Prostate gland (tissue), 2 donors: ENCODE results near the gene UQCRQ. TPM values are rescaled to one million over a fixed set of nuclear protein-coding genes. Genes with fewer than 3 reads are reported as not detected.

Experiments
- DNase-seq: peaks from one replicate; pipeline ENCODE4 v3.0.0-alpha.2; 2019; ENCODE audit warnings: low spot score
- H3K27ac ChIP-seq, 2 donors: fragments of 200-600 bp; sonication (generic); 2 replicates each; pipeline ENCODE4 v1.5.1; 2017 to 2019
- H3K27me3 ChIP-seq: fragments of 200-600 bp; sonication (generic); replicated peaks from 2 replicates; pipeline ENCODE4 v1.5.1; 2019; ENCODE audit not compliant: insufficient read depth
- H3K36me3 ChIP-seq, 2 donors: fragments of 200-600 bp; sonication (generic); 1 replicate in 1 of 2; 2 replicates in 1 of 2; pipeline versions ENCODE4 v1.5.1 to v1.8.1; 2017 to 2019
- H3K4me1 ChIP-seq: fragments of 200-600 bp; sonication (generic); replicated peaks from 2 replicates; pipeline ENCODE4 v1.5.1; 2019
- H3K4me3 ChIP-seq, 2 donors: fragments of 200-600 bp; sonication (generic); 2 replicates each; pipeline ENCODE4 v1.5.1; 2017 to 2019
- H3K9me3 ChIP-seq: fragments of 200-600 bp; sonication (generic); 2 replicates; pipeline ENCODE4 v1.5.1; 2017
- POLR2A ChIP-seq: fragments of 450-650 bp; IDR thresholded peaks from one replicate; pipeline ENCODE4 v1.6.1; 2016; ENCODE audit warnings: antibody characterized with exemption, mild to moderate bottlenecking
- POLR2AphosphoS5 ChIP-seq: sonication (generic); formaldehyde crosslinking; IDR thresholded peaks from one replicate; pipeline ENCODE4 v1.6.1; 2017; ENCODE audit warnings: antibody characterized with exemption
- WGBS: methylation state at CpG from one replicate; pipeline ENCODE4 v1.1.5; 2018; 5-methylcytosine and 5-hydroxymethylcytosine counted together
- intact Hi-C: fragments of 100-400 bp; cut with DNase I; formaldehyde crosslinking; loops from one replicate; pipeline ENCODE4 v1.14.2; 2022
- total RNA-seq, 2 donors: library from RNA; depleted of rRNA; stranded (reverse); fragments of >200 nt; gene quantifications; one replicate each; pipeline ENCODE4 v1.1.0, GENCODE V29; 2016
- TF ChIP-seq, protein P1 (sequence below), 4 experiments: fragments of 200-600 bp in 2 of 4; fragments of 450-650 bp in 2 of 4; sonication (generic) in 2 of 4; IDR thresholded peaks; 1 replicate in 3 of 4; 2 replicates in 1 of 4; pipeline ENCODE4 v1.5.1; 2016 to 2019; ENCODE audit warnings: antibody characterized with exemption in 4 of 4, mild to moderate bottlenecking in 2 of 4, moderate library complexity in 2 of 4

The UQCRQ gene
- total RNA-seq, 2 donors from 2014 or later: 201 to 223 TPM

DNA sequence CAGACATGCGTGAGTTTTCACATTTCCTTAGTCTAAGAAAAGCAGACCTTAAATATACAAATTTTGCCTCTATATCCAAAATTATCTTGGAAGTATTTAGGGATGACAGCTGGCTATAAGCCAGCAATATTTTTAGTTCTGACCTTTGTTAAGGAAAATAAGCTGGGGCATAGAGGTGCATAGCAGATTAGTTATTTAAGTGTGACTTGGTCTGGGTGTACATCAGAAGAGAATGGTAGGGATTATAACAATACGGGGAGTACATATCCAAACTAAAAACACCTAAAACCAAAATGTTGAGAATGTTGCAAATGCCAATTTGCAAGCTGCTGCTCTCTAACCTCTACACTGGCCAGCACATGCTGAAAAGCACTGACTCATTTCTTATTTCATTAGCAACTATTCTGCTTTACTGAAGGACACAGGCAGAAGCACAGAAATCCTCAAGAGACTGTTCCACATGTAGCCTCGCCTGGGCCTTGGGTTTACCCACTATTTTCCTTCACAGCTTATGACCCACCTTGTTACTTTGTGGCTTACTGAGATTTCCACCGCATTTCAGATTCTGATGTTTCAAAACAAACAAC lies 29.4 kb downstream of the UQCRQ start:
- Histone ChIP-seq H3K9me3 (no peaks in the 10 kb centered on the region), H3K36me3 (peaks cover 2 to 6% of the 10 kb centered on the region in 2 donors), H3K27ac (no peak overlapping the region), H3K4me3 (no peak overlapping the region), H3K4me1 (no peaks in the 10 kb centered on the region), H3K27me3 (no peaks in the 10 kb centered on the region)
- 92% methylated on average over 4 of the region's 4 CpGs for WGBS
- intact Hi-C loops: no loop called here
- no peak for DNase-seq
- TF ChIP-seq POLR2A (no peak), POLR2AphosphoS5 (no peak)
- TF ChIP-seq, protein P1, sequence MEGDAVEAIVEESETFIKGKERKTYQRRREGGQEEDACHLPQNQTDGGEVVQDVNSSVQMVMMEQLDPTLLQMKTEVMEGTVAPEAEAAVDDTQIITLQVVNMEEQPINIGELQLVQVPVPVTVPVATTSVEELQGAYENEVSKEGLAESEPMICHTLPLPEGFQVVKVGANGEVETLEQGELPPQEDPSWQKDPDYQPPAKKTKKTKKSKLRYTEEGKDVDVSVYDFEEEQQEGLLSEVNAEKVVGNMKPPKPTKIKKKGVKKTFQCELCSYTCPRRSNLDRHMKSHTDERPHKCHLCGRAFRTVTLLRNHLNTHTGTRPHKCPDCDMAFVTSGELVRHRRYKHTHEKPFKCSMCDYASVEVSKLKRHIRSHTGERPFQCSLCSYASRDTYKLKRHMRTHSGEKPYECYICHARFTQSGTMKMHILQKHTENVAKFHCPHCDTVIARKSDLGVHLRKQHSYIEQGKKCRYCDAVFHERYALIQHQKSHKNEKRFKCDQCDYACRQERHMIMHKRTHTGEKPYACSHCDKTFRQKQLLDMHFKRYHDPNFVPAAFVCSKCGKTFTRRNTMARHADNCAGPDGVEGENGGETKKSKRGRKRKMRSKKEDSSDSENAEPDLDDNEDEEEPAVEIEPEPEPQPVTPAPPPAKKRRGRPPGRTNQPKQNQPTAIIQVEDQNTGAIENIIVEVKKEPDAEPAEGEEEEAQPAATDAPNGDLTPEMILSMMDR (IDR thresholded peaks at IDR 0.05): no peak

DNA sequence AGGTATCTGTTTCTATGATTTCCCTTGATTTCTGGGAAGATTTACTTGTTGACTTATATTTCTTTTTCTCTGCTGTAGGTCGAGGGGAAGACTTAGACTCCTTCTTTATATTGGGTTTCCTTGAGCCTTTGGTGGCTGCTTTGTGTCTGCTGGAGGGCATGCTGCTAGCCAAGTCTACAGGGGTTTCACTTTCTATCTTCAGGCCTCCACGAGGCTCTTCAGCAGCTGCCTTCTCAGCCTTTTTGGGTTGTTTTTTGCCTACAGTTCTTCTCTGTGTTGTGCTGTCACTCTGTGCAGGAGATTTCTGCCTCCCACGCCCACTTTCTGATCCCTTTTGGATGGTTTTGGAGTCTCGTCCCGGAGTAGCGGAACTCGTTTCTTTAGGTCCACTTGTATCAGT lies 30.2 kb downstream of the UQCRQ start:
- WGBS: 88% methylated on average over 7 of the region's 7 CpGs
- Histone ChIP-seq H3K36me3 (peaks cover 2 to 6% of the 10 kb centered on the region in 2 donors), H3K27me3 (no peaks in the 10 kb centered on the region), H3K4me1 (no peaks in the 10 kb centered on the region), H3K4me3 (no peak overlapping the region), H3K27ac (no peak overlapping the region), H3K9me3 (no peaks in the 10 kb centered on the region)
- no peak for DNase-seq
- TF ChIP-seq POLR2AphosphoS5 (no peak), POLR2A (no peak)
- TF ChIP-seq, protein P1 (IDR thresholded peaks at IDR 0.05): no peak
- intact Hi-C loops: no loop called here

DNA sequence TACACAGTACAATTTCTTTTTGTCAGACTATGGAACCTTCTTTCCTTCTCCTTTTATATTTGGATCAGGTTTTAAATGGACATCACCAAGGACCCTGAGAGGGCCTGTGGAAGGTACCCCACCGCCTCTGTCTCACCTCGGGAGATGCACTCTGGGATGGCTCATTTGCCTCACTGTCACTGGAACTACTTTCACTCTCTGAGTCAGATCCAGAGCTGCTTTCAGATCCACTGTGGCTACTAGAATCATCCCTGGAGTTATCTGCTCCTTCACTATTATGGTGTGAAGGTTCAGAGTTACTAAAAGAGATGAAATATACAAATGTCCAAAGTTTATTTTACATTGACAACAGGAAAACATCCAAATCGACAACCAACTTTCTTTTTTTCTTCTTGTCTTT lies 31.7 kb downstream of the UQCRQ start:
- H3K4me3 ChIP-seq: no peak overlapping the region
- 76% methylated on average over 3 of the region's 3 CpGs for WGBS
- no peaks in the 10 kb centered on the region for H3K27me3 ChIP-seq
- no peaks in the 10 kb centered on the region for H3K4me1 ChIP-seq
- H3K27ac ChIP-seq: peak overlapping the region in 1 of 2 donors; percentile 28
- no peak for DNase-seq
- peaks cover 2 to 6% of the 10 kb centered on the region in 2 donors for H3K36me3 ChIP-seq
- no peak for TF ChIP-seq POLR2AphosphoS5
- no peak for TF ChIP-seq POLR2A
- TF ChIP-seq, protein P1 (IDR thresholded peaks at IDR 0.05): no peak
- intact Hi-C loops: no loop called here
- no peaks in the 10 kb centered on the region for H3K9me3 ChIP-seq

DNA sequence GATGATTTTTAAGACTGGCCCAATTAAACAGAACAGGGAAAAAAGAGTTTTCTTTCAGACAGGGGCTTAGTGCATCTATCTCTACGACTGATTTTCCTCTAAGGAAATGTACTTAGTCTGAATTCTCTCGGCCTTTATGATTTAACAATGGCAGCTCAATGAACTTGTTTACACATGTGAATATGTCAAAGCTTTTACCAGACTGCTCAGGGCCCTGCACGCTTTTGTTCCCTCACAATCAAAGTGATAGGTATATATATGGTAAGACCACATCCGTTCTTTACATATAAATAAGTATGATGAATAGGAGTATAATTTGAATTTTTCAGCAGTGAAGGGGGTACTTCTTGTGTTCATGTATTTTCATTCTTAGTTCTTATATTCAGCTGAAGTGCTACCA lies 34.6 kb downstream of the UQCRQ start:
- TF ChIP-seq POLR2A (no peak), POLR2AphosphoS5 (no peak)
- TF ChIP-seq, protein P1 (IDR thresholded peaks at IDR 0.05): no peak
- Histone ChIP-seq H3K4me3 (no peak overlapping the region), H3K9me3 (no peaks in the 10 kb centered on the region), H3K4me1 (no peaks in the 10 kb centered on the region), H3K27me3 (no peaks in the 10 kb centered on the region), H3K27ac (no peak overlapping the region), H3K36me3 (peaks cover 0 to 2% of the 10 kb centered on the region in 2 donors)
- intact Hi-C loops: no loop called here
- 59% methylated on average over 4 of the region's 4 CpGs for WGBS
- no peak for DNase-seq

DNA sequence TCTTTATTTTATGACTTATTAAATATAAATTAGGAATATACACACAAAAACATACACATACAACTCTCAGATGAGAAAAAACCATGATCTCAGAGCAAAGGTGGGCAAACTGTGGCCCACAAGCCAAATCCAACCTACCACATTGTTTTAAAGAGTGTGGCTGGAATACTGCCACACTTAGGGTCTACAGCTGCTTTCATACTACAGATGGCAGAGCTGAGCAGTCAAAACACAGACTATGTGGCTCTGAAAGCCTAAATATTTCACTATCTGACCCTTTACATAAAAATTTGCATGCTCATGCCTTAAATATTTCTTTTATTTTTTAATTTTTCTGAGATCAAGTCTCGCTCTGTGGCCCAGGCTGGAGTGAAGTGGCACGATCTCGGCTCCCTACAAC lies 35.3 kb downstream of the UQCRQ start:
- H3K4me1 ChIP-seq: no peaks in the 10 kb centered on the region
- H3K27me3 ChIP-seq: no peaks in the 10 kb centered on the region
- H3K9me3 ChIP-seq: no peaks in the 10 kb centered on the region
- intact Hi-C loops: no loop called here
- no peak for DNase-seq
- peaks cover 0 to 1% of the 10 kb centered on the region in 2 donors for H3K36me3 ChIP-seq
- H3K4me3 ChIP-seq: no peak overlapping the region
- 98% methylated on average over 3 of the region's 3 CpGs for WGBS
- TF ChIP-seq POLR2AphosphoS5: no peak
- TF ChIP-seq, protein P1 (IDR thresholded peaks at IDR 0.05): no peak
- TF ChIP-seq POLR2A: no peak
- H3K27ac ChIP-seq: no peak overlapping the region
